GM19240 (cell line): Measurements from ENCODE around the gene KCNMB1.
"Not testable (repeated sequence)": the region's sequence is repeated elsewhere in the genome, so short reads cannot be mapped to it uniquely, and the experiment has no call there.

Experiments used
- DNase-seq: peaks from one replicate; pipeline ENCODE4 v3.0.0; 2011; ENCODE audit warnings: low spot score; ENCODE audit not compliant: insufficient read length

Gene KCNMB1

DNA sequence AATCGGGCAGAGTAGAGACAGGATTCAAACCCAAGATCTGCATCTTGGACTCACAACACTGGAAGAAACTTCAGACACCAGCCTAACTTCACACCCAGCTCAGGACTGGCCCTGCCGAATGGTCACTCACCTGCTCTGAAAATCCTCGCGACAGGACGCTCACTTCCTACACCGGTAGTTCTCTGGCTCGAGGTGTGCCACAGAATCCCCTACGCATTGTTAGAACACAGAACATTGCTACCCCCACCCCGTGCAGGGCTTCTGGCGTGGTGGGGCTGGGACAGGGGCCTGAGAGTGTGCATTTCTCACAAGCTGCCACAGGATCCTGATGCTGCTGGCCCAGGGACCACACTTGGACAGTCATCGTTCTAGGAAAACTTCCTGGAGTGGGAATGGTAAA is 12.1 kb downstream of the KCNMB1 start:
- DNase-seq = no peak

DNA sequence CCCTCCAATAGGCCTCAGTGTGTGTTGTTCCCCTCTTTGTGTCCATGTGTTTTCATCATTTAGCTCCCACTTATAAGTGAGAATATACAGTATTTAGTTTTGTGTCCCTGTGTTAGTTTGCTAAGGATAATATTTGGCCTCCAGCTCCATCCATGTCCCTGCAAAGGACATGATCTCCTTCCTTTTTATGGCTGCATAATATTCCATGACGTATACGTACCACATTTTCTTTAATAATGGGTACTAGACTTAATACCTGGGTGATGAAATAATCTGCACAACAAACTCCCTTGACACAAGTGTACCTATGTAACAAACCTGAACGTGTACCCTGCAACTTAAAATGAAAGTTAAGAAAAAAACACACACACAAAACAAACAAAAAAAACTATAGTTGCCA is 12.6 kb downstream of the KCNMB1 start:
- DNase-seq = not testable (repeated sequence)

- no peak for DNase-seq
These were observed 13.9 kb downstream of the KCNMB1 start for GRCh38 chr5:170375283-170375682.

DNA sequence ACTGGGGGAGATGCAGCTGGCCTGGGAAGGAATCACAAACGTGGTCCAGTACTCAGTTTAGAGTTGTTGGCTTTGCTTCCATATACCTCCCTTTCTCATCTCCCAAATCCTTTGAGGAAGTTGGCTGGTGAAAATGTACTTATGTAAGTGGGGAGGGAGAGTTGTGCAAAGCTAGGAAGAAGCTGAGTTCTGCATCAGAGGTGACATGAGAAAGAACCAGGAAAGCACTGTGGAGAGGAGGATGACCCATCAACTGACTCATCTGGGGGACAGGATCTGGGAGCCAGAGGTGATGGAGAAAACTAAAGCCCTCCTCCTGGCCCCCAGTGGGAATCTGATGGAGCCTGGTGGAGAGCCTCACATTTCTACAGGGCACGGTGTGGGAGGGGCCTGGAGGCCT is 16.2 kb downstream of the KCNMB1 start:
- DNase-seq = no peak

GRCh38 chr5:170368586-170368985 is 20.6 kb downstream of the KCNMB1 start:
- DNase-seq = no peak

DNA sequence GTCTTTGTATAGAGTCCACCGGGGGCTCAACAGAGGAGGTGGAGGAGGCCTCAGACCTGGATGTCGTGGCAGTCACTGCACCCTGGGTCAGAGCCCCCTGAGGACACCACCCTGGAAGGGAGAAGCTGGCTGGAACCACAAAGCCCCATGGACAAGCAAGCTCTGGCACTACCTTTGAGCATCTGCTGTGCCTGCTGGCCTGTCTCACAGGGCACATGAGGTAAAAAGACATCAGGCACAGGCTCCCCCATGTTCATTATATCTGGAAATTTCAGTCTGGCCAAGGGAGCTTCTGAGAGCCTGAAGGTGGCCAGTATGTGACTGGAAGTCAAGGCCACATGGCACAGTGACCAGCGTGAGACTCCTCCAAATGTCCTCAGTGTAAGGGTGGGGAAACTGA is 22.9 kb downstream of the KCNMB1 start:
- no peak for DNase-seq

- DNase-seq = no peak
These were observed 23.3 kb downstream of the KCNMB1 start for GRCh38 chr5:170365831-170366230.

DNA sequence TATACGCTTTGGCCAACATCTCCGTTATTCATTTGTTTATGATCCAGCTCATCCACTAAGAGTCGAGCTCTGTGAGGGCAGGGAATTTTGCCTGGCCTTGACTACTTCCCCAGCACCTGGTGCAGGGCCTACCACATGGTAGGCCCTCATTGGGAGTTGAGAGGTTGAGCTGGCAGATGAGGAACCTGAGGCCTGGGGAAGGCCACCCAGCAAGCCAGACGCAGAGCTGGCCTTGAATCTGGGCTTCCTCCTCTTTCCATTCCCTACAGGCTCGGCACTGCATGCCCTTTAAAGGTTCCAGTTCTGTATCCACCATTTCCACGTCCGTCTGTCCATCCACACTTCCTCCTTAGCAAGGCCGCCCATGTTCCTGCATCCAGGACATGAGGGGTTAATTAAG is 24.2 kb downstream of the KCNMB1 start:
- no peak for DNase-seq

- DNase-seq = no peak
These were observed 25.5 kb downstream of the KCNMB1 start for GRCh38 chr5:170363671-170364070.

GRCh38 chr5:170362656-170363055 is 26.5 kb downstream of the KCNMB1 start:
- DNase-seq = no peak

DNA sequence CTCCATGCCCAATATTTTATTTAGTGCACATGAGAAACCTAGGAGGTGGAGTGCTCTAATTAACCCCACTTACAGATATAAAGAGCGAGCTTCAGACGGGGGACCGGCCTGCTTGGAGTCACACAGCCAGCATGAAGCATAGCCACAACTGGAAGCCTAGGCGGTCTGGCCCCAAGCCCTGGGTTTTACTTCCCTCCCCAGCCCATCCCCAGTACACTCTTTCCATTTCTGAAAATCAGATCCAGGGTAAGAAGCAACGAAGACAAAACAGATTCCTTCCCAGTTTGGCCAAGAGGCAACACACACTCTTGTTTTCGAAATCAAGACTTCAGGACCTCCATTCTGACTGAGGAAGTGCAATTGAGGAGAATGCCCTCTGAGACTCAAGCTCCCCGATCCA is 27.1 kb downstream of the KCNMB1 start:
- DNase-seq = no peak

- no peak for DNase-seq
These were observed 27.6 kb downstream of the KCNMB1 start for GRCh38 chr5:170361616-170362015.

DNA sequence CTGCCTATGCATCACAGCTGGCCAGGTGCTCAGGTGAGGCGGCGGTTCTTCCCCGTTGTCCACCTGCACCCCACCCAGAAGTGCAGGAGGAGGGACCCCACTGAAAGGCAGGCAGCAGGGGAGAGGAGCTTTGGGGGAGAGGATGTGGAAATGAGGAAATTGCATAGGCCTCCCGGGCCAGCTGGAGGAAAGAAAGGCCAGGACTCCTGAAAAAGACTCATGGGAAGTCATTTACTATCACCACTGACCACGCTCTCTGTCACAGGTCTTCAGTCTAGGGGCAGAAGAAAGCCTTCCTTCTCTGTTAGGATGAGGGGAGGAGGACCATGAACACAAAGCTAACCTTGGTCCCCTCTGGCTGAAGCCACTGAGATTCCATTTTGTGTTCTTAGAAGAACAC is 28.1 kb downstream of the KCNMB1 start:
- DNase-seq = no peak

DNA sequence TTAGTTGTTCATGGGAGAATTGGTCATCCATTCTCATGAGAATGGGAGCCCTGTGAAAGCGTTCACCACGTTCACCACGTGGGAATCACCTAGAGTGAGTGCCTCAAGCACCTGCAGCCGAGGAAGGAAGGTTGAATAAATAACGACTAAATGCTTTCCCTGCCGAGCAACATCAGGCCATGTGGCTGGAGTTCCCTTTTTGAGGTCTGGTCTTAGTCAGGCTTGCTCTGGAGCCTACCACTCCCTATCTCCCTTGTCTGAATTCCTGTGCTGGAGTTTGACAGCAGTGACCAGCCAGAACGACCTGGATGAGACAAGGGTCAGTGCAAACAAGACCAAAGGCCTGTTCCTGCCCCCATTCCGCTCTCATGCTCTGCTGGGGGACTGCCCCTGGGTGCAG is 28.5 kb downstream of the KCNMB1 start:
- DNase-seq = no peak

DNA sequence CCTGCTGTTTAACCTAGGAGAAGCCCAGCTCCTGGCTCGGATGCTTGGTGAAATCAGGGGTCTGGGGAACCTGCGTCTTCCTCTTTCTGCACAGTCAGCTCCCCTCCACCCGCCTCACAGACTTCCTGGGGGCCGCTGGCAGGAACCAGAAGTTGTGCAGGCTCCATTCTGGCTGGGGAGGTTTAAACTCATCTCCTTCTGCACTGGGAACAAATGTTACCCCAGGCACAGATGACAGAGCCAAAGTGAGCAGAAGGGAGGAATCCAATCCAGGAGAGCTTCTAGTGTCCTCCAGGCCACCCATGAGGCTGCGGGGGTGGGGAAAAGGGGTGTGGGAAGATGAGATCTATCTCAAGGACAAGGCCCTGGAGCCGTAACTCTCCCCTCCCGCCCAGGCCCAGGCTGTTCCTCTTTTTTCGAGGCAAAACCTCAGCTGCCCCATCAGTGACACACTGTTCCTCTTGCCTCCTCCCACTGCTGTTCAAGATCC is 31.2 kb downstream of the KCNMB1 start:
- no peak for DNase-seq

- DNase-seq = no peak
These were observed 33.5 kb downstream of the KCNMB1 start for GRCh38 chr5:170355601-170356098.

DNA sequence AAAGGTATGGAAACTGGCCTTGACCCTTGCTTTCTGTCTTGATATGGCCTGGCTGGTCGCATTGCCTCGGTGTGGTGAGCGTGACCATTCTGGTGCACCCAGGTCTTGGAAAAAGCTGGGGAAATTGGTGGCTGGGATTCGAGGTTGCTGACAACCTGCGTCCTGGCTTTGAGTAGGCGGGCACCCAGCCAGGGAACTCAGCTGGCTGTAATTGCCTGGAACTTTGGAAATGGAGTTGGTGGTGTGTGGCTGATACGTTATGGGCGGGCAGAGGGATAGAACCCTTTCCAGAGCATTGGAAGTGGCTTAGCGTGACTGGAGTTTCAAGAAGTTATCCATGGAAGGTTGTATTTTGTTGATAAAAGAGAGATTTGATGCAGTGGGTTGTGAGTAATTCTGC is 35.2 kb downstream of the KCNMB1 start:
- DNase-seq = no peak

DNA sequence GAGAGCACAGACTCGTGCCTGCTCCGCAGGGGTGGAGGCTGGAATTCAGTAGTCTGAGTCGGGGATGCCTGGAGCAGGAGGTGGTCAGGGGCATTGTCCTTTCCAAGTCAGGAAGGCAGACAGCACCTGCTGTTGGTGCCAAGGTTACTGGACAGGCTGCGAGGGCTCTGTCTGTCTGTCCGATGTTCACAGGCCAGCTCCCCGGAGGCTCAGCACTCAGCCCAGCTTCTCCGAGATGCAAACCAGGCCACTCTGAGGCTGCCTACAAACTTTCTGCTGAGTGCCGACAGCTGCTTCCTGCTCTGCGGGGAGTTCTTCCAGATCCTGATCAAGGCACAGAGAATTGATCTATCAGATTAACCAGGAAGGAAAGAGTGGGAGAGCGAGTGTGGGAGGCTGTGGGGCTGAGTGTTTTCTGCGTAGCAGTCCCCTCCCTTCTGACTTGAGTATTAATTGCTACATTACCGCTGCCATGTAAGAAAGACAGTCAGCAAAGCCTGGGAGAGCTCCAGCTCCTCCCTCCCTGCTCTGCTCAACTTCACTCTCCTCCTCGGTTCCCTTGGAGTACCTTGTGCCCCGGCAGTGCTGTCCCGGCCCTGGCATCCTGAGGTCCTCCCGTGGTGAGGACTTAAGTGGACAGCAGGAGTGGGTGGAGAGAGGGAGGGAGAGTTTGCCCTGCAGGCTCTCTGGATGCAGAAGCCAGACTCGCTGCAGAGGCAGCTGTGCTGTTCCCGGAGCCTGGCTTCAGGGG is 36.0 kb downstream of the KCNMB1 start:
- DNase-seq = no peak

- no peak for DNase-seq
These were observed 41.0 kb downstream of the KCNMB1 start for GRCh38 chr5:170348137-170348633.

- no peak for DNase-seq
These were observed 42.1 kb downstream of the KCNMB1 start for GRCh38 chr5:170347022-170347567.

DNA sequence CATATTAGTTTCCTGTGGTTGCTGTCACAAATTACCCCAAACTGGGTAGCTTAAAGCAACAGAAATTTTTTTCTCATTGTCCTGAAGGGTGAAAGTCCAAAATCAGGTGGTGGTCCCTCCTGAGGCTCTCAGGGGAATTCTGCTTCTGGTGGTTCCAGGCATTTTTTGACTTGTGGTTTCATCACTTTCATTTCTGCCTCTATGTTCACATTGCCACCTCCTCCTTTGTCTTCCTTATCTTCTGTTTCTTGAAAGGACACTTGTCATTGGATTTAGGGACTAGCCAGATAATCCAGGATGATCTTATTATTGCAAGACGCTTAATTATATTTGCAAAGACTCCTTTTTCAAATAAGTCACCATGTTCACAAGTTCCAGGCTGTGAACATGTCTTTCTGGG is 43.2 kb downstream of the KCNMB1 start:
- no peak for DNase-seq

DNA sequence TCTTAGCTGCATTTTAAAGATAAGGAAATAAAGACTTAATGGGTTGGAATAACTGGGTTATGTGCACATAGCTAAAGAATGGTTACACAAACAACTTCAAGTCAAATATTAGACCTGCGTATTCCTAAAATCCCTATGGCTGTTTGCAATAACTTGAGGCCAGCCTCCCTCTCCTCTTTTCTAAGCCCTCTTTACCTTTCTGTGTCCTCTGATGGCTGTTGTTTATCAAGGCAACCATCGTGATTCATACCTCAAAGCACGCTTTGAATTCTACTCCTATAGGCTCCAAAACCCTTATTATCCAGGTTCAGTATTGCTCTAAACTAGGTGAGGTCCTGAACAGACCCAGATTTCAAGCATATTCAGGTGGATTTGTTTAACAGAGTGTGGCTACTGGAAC is 46.0 kb downstream of the KCNMB1 start:
- no peak for DNase-seq

DNA sequence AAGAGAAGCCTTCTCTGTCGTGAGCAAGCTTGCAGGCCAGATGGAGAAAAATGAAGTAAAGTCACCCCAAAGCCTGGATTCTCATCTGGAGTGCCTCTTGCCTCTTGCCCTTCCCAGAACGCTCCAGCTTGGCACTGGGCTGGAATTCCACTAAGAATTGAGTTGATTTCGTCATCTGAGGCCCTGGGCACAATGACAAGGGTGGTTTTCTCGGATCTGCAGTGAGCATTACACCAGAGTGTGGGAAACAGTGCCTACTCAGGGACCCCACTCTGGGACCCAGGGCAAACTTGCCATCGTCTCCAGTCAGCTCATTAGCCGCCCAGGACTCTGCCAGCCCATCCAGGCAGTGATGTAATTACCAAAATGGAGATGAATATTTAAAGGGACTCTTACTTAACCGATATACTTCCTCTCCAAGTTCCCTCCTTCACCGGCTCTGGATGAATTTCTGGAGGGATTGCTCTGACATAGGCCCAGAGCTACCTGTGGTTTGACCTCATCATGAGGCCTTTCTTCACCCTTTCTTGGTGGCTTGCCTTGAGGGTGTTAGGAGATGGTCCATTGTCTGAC is 46.9 kb downstream of the KCNMB1 start:
- DNase-seq = no peak
